C4-2B (cell line): ENCODE measurements around the gene HSD11B1L.

Source experiments
- ZFX ChIP-seq: fragments of 450-650 bp; IDR thresholded peaks from 2 replicates; pipeline ENCODE4 v1.6.1; 2017
- TF ChIP-seq, protein P1 (sequence below): fragments of 450-650 bp; conservative IDR thresholded peaks from 2 replicates; pipeline ENCODE4 v1.5.1; 2017; ENCODE audit warnings: mild to moderate bottlenecking

DNA sequence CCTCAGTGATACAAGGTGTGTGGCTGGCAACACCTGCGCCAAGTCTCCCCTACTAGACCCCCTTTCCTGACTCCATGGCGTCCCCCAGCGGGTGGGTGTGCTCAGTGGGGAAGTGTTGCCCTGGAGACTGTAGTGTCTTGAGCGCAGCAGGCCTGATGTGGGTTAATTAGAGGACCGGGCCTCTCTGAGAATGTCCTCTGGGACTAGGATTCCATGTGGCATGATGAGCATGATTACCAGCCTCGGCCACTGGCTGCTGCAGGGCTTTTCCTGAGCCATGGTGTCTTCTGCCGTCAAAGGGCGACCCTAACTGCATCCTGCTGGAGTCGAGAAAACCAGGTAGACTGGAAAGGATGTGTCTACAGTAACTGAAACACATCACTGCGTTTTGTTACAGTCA lies 28.6 kb upstream of the HSD11B1L start:
- TF ChIP-seq, protein P1, sequence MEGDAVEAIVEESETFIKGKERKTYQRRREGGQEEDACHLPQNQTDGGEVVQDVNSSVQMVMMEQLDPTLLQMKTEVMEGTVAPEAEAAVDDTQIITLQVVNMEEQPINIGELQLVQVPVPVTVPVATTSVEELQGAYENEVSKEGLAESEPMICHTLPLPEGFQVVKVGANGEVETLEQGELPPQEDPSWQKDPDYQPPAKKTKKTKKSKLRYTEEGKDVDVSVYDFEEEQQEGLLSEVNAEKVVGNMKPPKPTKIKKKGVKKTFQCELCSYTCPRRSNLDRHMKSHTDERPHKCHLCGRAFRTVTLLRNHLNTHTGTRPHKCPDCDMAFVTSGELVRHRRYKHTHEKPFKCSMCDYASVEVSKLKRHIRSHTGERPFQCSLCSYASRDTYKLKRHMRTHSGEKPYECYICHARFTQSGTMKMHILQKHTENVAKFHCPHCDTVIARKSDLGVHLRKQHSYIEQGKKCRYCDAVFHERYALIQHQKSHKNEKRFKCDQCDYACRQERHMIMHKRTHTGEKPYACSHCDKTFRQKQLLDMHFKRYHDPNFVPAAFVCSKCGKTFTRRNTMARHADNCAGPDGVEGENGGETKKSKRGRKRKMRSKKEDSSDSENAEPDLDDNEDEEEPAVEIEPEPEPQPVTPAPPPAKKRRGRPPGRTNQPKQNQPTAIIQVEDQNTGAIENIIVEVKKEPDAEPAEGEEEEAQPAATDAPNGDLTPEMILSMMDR: no peak
- TF ChIP-seq ZFX: no peak
